IgD-negative memory B cell (primary cell): ENCODE data around the gene ARF1. TPM values are rescaled to one million over a fixed set of nuclear protein-coding genes. Genes with fewer than 3 reads are reported as not detected.

Experiments
- H3K27ac Mint-ChIP-seq, 3 donors: one replicate each; pipeline ENCODE4 v1.8.0; 2020 to 2022; ENCODE audit warnings: mild to moderate bottlenecking in 3 of 3, mixed read lengths in 3 of 3, moderate library complexity in 1 of 3
- H3K27me3 Mint-ChIP-seq: one replicate; pipeline ENCODE4 v1.8.0; 2021; ENCODE audit warnings: mixed read lengths
- H3K36me3 Mint-ChIP-seq: one replicate; pipeline ENCODE4 v1.8.0; 2020; ENCODE audit warnings: mild to moderate bottlenecking, mixed read lengths
- H3K4me1 Mint-ChIP-seq, 3 donors: one replicate each; pipeline ENCODE4 v1.8.0; 2020 to 2022; ENCODE audit warnings: mixed read lengths in 3 of 3, mild to moderate bottlenecking in 1 of 3
- H3K4me3 Mint-ChIP-seq, 4 donors: one replicate each; pipeline ENCODE4 v1.8.0; 2020 to 2022; ENCODE audit warnings: mild to moderate bottlenecking in 4 of 4, mixed read lengths in 4 of 4, moderate library complexity in 3 of 4
- H3K9me3 Mint-ChIP-seq, 3 donors: one replicate each; pipeline ENCODE4 v1.8.0; 2020 to 2021; ENCODE audit warnings: mixed read lengths in 3 of 3, mild to moderate bottlenecking in 1 of 3
- polyA plus RNA-seq: library from polyadenylated mRNA; unstranded; fragments of 300-500 nt; fragmentation: Illumina TruSeq; gene quantifications from one replicate; pipeline ENCODE4 v1.2.3, GENCODE V29; 2021

The ARF1 gene
- polyA plus RNA-seq, 1 donor from 2014 or later: 428 TPM

DNA sequence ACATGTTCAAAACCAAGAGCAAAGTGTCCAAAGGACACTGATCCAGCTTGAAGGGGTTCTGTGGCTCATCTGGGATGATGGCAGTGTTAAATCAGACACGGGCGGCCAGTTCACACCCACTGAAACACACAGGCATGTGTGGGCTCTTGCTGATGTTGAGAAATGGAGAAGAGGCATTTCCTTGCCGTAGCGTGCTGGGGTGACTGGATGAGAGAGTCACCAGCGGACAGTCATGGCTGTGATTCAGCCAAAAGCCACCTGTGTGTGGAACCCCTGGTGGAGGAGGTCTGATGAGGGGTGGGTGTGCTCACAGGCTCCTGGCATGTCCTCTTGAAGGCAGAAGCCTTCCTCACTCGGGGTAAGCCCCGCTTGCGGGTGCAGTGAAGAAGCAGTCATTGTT lies 13.4 kb downstream of the ARF1 start:
- peaks cover 3 to 7% (median 3%) of the 10 kb centered on the region in 3 donors for H3K9me3 Mint-ChIP-seq
- peaks cover 22 to 27% (median 27%) of the 10 kb centered on the region in 3 donors for H3K4me1 Mint-ChIP-seq
- H3K4me3 Mint-ChIP-seq: peak overlapping the region in 2 of 4 donors; percentile 51 to 60
- peak overlapping the region in 2 of 3 donors; percentile 68 to 90 for H3K27ac Mint-ChIP-seq
- H3K36me3 Mint-ChIP-seq: peaks cover 5% of the 10 kb centered on the region
- H3K27me3 Mint-ChIP-seq: no peaks in the 10 kb centered on the region

- Mint-ChIP-seq H3K9me3 (peaks cover 3 to 7% (median 3%) of the 10 kb centered on the region in 3 donors), H3K27me3 (no peaks in the 10 kb centered on the region), H3K27ac (peak overlapping the region in 1 of 3 donors; percentile 45)
Observed at GRCh38 chr1:228096416-228097332, 14.2 kb downstream of the ARF1 start.

GRCh38 chr1:228097333-228098081 lies 15.0 kb downstream of the ARF1 start:
- Mint-ChIP-seq H3K36me3 (peaks cover 3% of the 10 kb centered on the region), H3K4me3 (peak overlapping the region in 2 of 4 donors; percentile 14 to 55), H3K27me3 (no peaks in the 10 kb centered on the region), H3K27ac (peak overlapping the region; percentile 3 to 53 (median 23)), H3K4me1 (peaks cover 10 to 21% (median 17%) of the 10 kb centered on the region in 3 donors), H3K9me3 (peaks cover 3 to 7% (median 3%) of the 10 kb centered on the region in 3 donors)

More at GRCh38 chr1:228096416-228097332, 14.2 kb downstream of the ARF1 start:
- peak overlapping the region in 1 of 4 donors; percentile 14 for H3K4me3 Mint-ChIP-seq
- H3K4me1 Mint-ChIP-seq: peaks cover 15 to 26% (median 24%) of the 10 kb centered on the region in 3 donors
- peaks cover 5% of the 10 kb centered on the region for H3K36me3 Mint-ChIP-seq

GRCh38 chr1:228098323-228098931 lies 15.9 kb downstream of the ARF1 start:
- Mint-ChIP-seq H3K4me3 (peak overlapping the region in 1 of 4 donors; percentile 42), H3K36me3 (peaks cover 3% of the 10 kb centered on the region), H3K27me3 (no peaks in the 10 kb centered on the region), H3K27ac (peak overlapping the region in 1 of 3 donors; percentile 53), H3K4me1 (peaks cover 10 to 24% (median 13%) of the 10 kb centered on the region in 3 donors), H3K9me3 (peaks cover 3 to 7% (median 3%) of the 10 kb centered on the region in 3 donors)

GRCh38 chr1:228099331-228099732 lies 16.8 kb downstream of the ARF1 start:
- Mint-ChIP-seq H3K9me3 (peaks cover 3 to 7% (median 3%) of the 10 kb centered on the region in 3 donors), H3K36me3 (peaks cover 3% of the 10 kb centered on the region), H3K27me3 (no peaks in the 10 kb centered on the region), H3K4me3 (peak overlapping the region in 1 of 4 donors; percentile 86), H3K27ac (peak overlapping the region; percentile 23 to 62 (median 31)), H3K4me1 (peaks cover 10 to 22% (median 20%) of the 10 kb centered on the region in 3 donors)

DNA sequence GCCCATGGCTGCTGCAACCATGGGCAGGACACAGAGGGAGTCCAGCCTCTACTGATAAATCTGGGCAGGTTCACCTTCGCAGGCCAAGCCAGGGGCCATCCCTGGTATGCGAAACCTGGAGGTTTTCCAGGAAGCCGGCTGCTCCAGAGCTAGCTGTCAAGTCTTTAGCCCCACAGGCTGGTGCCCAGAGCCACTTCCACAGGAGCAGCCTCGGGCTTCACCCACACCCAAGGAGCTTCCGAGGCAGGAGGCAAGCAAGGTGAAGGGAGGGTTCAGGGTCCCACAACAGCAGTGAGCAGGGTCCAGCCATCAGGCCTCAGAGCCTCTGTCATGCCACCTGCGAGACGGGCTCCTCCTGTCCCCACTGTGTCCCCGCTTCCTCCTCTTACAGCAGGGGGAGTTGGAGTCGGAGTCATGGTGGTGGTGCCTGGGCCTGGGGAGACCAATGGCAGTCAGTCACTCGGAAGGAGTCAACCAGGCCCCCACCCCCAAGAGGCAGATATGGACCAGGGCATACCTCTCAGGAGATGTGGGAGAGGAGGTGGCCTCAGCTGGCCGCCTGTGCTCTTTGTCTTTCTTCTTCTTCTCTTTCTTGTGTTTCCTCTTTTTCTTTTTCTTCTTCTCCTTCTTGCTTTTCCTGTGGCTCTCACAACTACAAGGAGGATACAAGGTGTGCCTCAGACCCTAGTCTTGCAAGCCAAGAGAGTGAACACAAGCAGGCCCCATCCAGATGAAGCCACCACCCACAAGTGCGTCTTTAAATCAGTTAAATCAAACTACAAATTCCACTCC lies 18.5 kb downstream of the ARF1 start:
- peak overlapping the region; percentile 81 to 98 (median 90) for H3K4me3 Mint-ChIP-seq
- H3K27me3 Mint-ChIP-seq: no peaks in the 10 kb centered on the region
- H3K9me3 Mint-ChIP-seq: no peaks in the 10 kb centered on the region
- no peaks in the 10 kb centered on the region for H3K36me3 Mint-ChIP-seq
- peaks cover 9 to 15% (median 12%) of the 10 kb centered on the region in 3 donors for H3K4me1 Mint-ChIP-seq
- H3K27ac Mint-ChIP-seq: peak overlapping the region in 2 of 3 donors; percentile 41 to 87

GRCh38 chr1:228101614-228101993 lies 19.1 kb downstream of the ARF1 start:
- peaks cover 9 to 15% (median 12%) of the 10 kb centered on the region in 3 donors for H3K4me1 Mint-ChIP-seq
- H3K27ac Mint-ChIP-seq: peak overlapping the region in 2 of 3 donors; percentile 41 to 87
- no peaks in the 10 kb centered on the region for H3K27me3 Mint-ChIP-seq
- H3K9me3 Mint-ChIP-seq: no peaks in the 10 kb centered on the region
- no peaks in the 10 kb centered on the region for H3K36me3 Mint-ChIP-seq
- peak overlapping the region; percentile 81 to 98 (median 90) for H3K4me3 Mint-ChIP-seq

DNA sequence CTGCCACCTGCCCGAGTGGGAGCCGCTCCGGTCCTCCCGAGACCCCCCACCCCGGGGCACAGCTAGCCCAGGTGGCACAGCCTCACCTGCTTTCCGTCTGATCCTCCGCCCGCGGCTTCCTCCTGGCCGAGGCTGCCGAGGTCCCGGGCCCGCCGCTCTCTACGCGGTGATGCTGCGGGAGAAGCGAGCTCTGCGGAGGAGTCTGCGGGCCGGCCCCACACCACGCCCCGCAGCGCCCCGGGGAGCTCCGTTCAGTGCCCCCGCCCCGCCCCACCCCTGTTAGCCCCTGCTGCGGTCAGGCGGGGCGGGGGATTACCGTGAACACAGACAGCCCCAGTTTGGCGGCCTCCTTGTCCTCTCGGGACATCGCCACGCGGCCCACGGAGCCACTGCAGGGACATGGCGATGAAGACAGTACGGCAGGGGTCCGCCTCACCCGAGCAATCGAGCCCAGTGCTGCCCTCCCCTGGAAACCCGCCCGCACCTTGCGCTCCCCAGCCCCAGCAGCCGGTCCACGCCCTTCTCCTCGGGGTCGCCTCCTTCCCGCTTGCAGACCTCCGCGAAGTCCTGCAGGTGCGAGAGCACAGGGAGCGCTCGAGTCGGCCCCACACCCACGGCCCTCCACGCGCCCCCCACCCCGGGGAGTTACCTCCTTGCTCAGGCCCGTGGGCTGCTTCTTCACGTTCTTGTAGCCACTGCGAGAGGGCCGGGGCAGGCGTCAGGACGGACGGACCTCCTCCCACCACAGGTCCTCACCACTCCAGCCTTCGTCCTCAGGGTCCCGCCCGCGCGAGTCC lies 19.7 kb downstream of the ARF1 start:
- Mint-ChIP-seq H3K36me3 (no peaks in the 10 kb centered on the region), H3K27me3 (no peaks in the 10 kb centered on the region), H3K4me1 (peaks cover 9 to 15% (median 12%) of the 10 kb centered on the region in 3 donors), H3K4me3 (peak overlapping the region; percentile 86 to 98 (median 92)), H3K9me3 (no peaks in the 10 kb centered on the region), H3K27ac (peak overlapping the region in 2 of 3 donors; percentile 83 to 87)

- H3K4me3 Mint-ChIP-seq: peak within 1 kb of the TSS; percentile 86 to 98 (median 96)
- no peaks in the 10 kb centered on the region for H3K27me3 Mint-ChIP-seq
- H3K27ac Mint-ChIP-seq: peak within 1 kb of the TSS; percentile 87 to 97 (median 92)
- peaks cover 9 to 15% (median 11%) of the 10 kb centered on the region in 3 donors for H3K4me1 Mint-ChIP-seq
- H3K9me3 Mint-ChIP-seq: no peaks in the 10 kb centered on the region
- H3K36me3 Mint-ChIP-seq: no peaks in the 10 kb centered on the region
Observed at GRCh38 chr1:228102791-228103620, 20.5 kb downstream of the ARF1 start, which contains the start of gene C1orf35. Gene C1orf35, minus strand, starts transcription at chr1:228103325. Its CDS starts 98 bp downstream, at chr1:228103227.

DNA sequence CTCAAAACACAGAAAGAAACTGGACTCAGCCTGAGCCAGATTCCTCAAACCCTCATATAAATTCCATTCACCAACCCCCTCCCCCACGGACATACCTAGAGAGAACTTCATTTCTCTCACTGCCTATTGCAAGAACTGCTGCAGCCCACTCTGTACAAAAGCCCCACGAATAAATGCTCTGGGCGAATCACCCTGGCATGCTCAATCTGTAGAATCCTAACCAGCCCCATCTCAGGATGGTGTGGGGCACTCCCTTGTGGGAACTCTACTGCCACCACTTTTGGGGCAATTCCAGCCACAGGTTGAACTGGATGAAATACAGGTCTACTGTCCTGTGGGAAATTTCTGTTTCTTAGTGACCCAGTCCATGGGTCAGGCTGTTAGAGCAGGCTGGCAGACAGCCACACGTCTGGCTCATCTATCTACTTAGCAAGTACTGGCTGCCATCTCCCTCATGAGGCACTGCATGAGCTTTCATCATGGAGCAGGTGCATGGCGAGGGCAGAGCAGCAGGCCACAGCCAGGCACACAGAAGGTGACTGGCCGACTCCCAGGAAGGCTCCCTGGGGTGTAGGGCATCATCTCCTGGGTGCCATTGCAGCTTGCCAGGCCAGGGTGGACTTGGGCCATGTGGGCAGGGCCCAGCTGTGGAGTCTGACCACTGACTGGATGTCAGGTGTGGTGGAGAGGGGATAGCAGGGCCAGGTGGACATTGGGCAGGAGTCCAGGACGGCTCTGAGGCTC lies 22.2 kb downstream of the ARF1 start:
- Mint-ChIP-seq H3K4me1 (peaks cover 9 to 24% (median 22%) of the 10 kb centered on the region in 3 donors), H3K27ac (peak overlapping the region; percentile 74 to 92 (median 86)), H3K9me3 (no peaks in the 10 kb centered on the region), H3K4me3 (peak overlapping the region; percentile 44 to 97 (median 66)), H3K27me3 (no peaks in the 10 kb centered on the region), H3K36me3 (no peaks in the 10 kb centered on the region)

- H3K27me3 Mint-ChIP-seq: no peaks in the 10 kb centered on the region
- H3K27ac Mint-ChIP-seq: peak overlapping the region in 1 of 3 donors; percentile 86
- H3K9me3 Mint-ChIP-seq: no peaks in the 10 kb centered on the region
- H3K4me1 Mint-ChIP-seq: peaks cover 9 to 25% (median 24%) of the 10 kb centered on the region in 3 donors
- no peaks in the 10 kb centered on the region for H3K36me3 Mint-ChIP-seq
- H3K4me3 Mint-ChIP-seq: peak overlapping the region in 1 of 4 donors; percentile 86
Observed at GRCh38 chr1:228105270-228105995, 22.9 kb downstream of the ARF1 start.
